ENCODE results near the gene TLE4.

DNA sequence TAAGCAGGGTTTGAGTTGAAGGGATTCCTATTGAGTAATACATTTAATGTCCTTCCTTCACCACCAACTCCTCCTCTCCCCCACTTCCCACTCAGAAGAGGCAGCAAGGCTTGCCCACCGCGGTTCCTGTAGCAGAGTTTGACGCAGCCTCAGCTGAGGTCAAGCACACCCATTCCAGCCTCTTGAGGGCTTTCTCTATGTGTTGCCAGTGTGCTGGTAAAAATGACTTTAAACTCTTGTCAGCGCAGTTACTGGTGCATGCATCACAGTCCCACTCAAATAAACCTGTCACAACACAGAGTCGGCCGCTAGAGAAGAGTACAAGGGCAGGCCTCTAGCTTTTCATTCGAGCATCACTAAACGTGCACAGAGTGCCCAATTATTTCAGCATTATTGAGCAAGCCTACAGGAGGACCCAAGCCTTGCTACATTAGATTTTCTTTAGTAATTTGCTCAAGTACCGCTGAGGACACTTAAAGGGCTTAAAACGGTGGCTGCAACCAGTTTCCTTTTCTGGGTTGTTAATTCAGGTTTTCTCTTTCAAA, 79.6 kb downstream of the TLE4 start:
- TF ChIP-seq, protein P1, sequence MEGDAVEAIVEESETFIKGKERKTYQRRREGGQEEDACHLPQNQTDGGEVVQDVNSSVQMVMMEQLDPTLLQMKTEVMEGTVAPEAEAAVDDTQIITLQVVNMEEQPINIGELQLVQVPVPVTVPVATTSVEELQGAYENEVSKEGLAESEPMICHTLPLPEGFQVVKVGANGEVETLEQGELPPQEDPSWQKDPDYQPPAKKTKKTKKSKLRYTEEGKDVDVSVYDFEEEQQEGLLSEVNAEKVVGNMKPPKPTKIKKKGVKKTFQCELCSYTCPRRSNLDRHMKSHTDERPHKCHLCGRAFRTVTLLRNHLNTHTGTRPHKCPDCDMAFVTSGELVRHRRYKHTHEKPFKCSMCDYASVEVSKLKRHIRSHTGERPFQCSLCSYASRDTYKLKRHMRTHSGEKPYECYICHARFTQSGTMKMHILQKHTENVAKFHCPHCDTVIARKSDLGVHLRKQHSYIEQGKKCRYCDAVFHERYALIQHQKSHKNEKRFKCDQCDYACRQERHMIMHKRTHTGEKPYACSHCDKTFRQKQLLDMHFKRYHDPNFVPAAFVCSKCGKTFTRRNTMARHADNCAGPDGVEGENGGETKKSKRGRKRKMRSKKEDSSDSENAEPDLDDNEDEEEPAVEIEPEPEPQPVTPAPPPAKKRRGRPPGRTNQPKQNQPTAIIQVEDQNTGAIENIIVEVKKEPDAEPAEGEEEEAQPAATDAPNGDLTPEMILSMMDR (IDR thresholded peaks at IDR 0.05; ENCODE audit: poor library complexity), result no peak
- TF ChIP-seq EZH2phosphoT487 (IDR thresholded peaks at IDR 0.05; ENCODE audit: low read depth, severe bottlenecking, unreplicated experiment), result no peak
